Stimulated activated CD4-positive, alpha-beta T cell treated with anti-CD3 and anti-CD28 coated beads, Interleukin-4, amount 100 ng/mL, for 4 hours (primary cell): Measurements from ENCODE around the gene IQGAP2.
"Not testable (repeated sequence)": the region's sequence is repeated elsewhere in the genome, so short reads cannot be mapped to it uniquely, and the experiment has no call there.

Experiments used
- DNase-seq, 2 experiments: peaks; one replicate each; pipeline ENCODE4 v3.0.0-alpha.2; 2020

Gene IQGAP2

DNA sequence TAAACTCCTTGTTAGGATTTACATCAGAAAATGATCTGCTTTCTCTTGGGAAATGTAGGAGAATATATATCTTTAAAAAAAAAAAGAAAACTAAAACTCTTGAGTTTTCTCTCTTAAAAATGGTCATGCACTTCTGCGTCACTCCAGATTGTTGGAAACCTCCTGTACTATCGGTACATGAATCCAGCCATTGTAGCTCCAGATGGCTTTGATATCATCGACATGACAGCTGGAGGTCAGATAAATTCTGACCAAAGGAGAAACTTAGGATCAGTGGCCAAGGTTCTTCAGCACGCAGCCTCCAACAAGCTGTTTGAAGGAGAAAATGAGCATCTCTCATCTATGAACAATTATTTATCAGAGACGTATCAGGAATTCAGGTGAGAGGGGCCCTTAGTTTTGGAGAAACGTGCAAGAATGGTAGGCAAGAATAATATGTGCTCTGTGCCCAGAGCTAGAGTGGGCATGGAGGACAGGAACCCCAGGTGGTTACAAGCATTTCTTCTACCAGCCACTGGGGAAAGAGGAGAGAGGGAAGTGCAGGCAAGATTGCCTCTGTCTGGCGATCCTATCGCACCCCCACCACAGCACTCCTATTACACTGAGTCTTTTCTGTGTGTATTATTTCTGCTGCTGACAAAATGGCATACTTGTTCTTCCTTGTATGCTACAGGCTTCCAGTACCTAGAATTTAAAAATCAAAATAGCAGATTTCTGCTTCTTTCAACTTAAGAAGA, 271.4 kb downstream of the IQGAP2 start:
- no peak for DNase-seq

DNA sequence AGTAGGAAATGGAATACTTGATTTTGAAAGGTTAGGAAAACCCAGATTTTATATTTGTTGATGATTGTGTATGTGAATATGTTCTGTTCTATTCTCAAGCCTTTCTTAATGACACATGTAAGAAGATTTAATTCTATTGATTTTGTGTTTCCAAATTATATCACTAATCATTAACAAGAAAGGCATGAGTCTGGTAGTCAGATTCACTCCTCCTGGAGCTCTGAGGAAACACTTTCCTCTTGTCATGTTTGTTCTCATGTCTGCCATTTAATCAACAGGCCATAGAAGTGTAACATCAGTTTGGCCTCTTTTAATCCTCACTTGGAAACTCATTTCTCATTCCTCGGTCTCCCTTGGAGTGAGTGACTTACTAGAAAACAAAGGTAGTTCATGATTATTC, 272.3 kb downstream of the IQGAP2 start:
- no peak for DNase-seq

DNA sequence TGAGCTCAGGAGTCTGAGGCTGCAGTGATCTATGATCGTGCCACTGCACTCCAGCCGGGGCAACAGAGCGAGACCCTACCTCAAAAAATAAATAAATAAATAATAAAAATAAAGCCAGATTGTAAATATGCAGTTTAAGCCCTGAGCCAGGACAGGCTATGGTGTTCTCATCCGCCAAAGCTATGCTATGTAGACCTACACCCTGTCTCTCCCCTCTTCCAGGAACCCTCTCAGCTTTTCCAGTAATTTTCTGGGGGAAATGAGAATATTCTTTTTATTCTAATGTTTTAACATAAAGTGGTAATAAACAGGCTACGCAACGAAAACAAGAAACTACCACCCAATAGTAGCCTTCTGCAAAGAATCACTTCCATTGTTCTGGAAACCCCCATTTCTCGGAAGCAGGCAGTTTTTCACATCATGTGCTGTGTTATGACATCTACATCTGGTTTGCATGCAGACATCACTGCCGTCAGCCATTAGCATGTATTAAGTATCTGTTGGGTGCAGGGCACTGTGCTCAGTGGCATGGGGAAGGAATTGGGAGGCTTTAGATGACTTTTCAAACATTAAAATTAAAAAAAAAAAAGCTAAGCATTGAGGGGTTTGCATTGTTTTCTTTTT, 274.9 kb downstream of the IQGAP2 start:
- no peak for DNase-seq

DNA sequence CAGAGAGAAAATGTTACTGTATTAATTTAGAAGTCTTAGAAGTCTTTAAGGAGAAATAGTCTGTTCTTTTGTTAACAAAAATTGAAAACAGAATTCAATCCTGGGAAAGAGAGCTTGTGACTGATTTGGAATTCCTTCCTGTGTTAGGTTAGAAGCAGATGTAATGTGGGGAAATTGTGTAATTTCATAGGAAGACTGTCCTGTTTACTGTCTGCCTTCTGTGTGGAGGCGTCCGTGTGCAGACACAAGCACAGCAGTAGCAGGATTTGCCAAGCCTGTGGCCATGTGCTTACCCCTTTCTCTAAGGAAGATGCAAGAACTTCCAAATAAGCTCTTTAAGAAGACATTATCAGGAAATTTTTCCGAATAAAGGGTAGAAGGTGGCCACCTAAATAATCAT, 276.1 kb downstream of the IQGAP2 start:
- no peak for DNase-seq

- not testable (repeated sequence) for DNase-seq
These were observed 277.7 kb downstream of the IQGAP2 start for GRCh38 chr5:76680826-76681225.

- no peak for DNase-seq
These were observed 278.2 kb downstream of the IQGAP2 start for GRCh38 chr5:76681287-76681686.

DNA sequence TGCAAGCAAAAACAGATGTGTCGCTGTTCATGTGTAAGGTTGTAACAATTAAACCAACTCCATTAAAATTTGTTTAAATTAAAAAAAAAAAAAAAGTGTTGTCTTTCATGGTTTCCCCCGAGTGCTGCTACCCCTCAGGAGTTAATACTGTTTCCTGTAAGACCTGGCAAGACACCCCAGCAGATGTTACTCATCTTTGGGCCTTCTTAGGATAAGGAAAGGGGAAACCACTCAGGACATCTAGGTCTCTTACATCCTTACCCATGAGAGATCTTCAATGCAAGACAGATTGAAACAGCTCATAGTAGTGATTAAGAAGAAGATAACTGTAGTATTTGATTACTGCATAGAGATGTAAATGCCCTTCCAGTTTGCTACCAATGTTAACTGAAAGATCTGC, 279.3 kb downstream of the IQGAP2 start:
- no peak for DNase-seq

- no peak for DNase-seq
These were observed 281.0 kb downstream of the IQGAP2 start for GRCh38 chr5:76683816-76684731.

- no peak for DNase-seq
These were observed 281.9 kb downstream of the IQGAP2 start for GRCh38 chr5:76684756-76685519.

- DNase-seq = no peak
These were observed 282.6 kb downstream of the IQGAP2 start for GRCh38 chr5:76685704-76686103.

DNA sequence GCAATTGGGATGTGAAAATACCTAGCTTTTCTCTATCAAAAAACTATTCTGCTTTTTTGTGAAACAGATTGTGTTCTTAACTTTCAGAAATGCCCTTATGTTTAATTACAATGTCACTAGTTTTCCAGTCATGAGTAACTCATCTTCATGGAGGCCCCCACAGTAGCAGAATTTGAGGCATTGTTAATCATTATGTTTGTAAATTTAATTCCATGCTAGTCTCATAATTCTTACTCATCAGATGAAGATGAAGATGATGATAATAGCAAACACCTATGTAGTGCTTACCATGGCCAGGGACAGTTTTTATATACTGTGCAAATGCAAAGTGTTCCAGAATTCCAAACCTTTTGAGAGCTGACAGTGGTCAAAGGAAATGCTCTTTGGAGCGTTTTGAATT, 285.1 kb downstream of the IQGAP2 start:
- no peak for DNase-seq

GRCh38 chr5:76688836-76689235, 285.8 kb downstream of the IQGAP2 start:
- DNase-seq = no peak

DNA sequence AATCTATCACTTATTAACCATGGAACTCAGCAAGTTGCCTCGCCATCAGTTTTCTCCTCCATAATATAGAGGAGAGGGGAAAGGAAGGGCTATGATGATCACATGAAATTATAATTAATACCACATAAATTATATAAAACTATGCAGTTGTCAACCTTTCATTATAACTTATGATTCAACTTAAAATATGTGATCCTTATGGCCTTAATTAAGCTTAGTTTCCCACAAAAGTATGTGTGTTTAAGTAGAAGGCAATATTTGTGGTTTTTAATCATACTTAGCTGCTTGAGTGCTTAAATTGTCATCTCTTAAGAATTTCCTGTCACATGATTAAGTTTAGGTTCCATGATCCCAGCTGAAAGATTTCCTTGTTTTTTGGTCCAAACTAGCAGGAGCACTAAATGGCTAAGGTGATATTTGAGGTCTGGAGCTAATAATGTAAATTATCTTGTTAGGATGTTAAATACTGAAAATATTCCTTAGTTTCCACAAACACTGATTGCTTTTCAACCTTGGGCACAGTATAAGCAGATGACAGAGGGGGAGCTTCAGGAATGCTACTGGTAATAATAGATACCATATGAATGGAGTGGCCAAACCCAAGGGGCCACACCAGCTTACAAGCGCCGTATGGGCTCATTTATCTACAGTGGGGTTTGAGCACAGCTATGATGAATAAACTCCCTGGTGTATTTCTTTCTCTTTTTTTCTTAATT, 286.4 kb downstream of the IQGAP2 start:
- no peak for DNase-seq

DNA sequence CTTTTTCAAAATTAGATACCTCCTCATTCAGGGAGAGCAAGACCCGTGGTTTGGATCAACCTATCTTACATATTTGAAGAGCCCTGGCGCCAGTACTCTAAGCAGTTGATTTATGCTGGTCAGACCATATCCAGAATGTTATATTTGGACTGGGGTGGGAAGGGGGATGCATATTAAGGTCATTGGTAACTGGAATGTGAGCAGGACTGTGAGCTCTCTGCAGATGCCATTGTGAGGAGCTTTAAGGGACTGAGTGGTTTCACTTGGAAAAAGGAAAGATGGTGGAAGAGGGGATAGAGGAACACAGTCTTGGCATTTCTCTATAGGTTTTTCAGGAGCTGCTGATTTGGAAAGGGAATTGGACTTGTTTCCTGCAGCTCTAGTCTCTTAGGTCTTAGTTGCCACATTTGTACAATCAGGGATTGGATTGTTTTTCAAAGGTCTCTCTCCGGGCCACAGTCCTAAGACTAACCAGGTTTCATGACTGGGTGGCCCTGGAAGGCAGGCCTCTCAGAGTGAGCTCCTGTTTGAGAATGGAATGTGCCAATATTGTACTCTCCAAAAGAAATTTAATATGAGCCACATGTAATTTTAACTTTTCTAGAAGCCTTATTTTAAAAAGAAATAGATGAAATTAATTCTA, 287.1 kb downstream of the IQGAP2 start:
- DNase-seq = no peak

GRCh38 chr5:76690704-76691466, 287.8 kb downstream of the IQGAP2 start:
- DNase-seq = no peak

GRCh38 chr5:76691467-76692273, 288.6 kb downstream of the IQGAP2 start:
- no peak for DNase-seq

GRCh38 chr5:76692274-76692540, 289.1 kb downstream of the IQGAP2 start:
- no peak for DNase-seq

DNA sequence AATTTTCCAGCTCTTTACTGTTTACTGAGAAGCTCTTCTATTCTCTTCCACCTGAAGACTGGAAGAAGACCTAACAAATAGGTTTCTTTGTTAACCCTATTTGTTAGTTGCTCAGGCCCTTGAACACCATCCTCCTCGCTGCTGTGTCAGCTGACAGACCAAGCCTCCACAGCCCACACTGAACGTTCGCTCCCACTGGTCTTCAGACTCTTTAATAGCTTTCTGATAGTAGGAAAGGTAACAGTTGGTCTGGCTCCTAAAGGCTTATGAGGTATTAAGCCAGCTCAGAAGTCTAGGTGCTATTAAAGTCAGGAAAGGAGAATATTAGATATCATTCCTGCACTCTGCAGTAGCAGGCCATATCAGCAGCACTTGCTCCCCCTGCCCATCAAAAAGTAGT, 289.6 kb downstream of the IQGAP2 start:
- DNase-seq = no peak

- DNase-seq = no peak
These were observed 290.1 kb downstream of the IQGAP2 start for GRCh38 chr5:76693141-76693540.

DNA sequence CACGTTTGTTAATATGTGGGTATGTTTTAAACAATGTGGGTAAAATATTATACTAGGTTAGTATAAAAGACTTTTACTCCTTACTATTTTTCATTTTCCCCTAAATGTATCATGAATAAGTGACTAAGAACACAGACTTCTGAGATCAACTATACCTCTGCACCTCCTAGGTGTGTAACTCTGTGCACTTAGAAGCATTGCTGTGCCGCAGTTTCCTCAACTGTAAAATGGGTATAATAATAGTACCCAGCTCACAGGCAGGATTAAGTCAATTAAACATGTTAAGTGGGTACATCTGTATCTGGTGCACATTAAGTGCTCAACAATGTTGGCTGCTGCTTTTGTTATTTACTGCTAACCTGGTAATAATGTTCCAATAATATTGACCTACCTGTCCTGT, 291.2 kb downstream of the IQGAP2 start:
- DNase-seq = no peak
